Measurements from ENCODE around the gene SLC5A1. TPM values are rescaled to one million over a fixed set of nuclear protein-coding genes. Genes with fewer than 3 reads are reported as not detected.

Gene SLC5A1
- polyA plus RNA-seq, 3 donors, result not detected

- Histone ChIP-seq H3K9me3 (replicated peaks in 1 of 2; ENCODE audit: control insufficient read depth in 1 of 2, insufficient read depth in 1 of 2, low read length in 2 of 2) (no peaks in the 10 kb centered on the region), H3K9ac (ENCODE audit: insufficient read depth, low read length, poor library complexity, severe bottlenecking) (no peak overlapping the region), H2AFZ (ENCODE audit: insufficient read depth, low read depth, low read length, poor library complexity, severe bottlenecking) (no peak overlapping the region), H3K36me3 (replicated peaks in 1 of 2; ENCODE audit: control insufficient read depth in 1 of 2, insufficient read depth in 2 of 2, low read length in 2 of 2) (no peaks in the 10 kb centered on the region), H3K27ac (ENCODE audit: low read depth in 1 of 2, low read length in 2 of 2) (no peak overlapping the region), H3K4me2 (replicated peaks; ENCODE audit: extremely low read depth, low read length, poor library complexity, severe bottlenecking) (no peak overlapping the region), H3K4me3 (replicated peaks in 1 of 3; ENCODE audit: low read depth in 2 of 3, low read length in 3 of 3) (no peak overlapping the region), H3K4me1 (ENCODE audit: control insufficient read depth in 1 of 2, insufficient read depth in 2 of 2, low read length in 2 of 2) (no peaks in the 10 kb centered on the region), H4K20me1 (ENCODE audit: insufficient read depth, low read length) (no peaks in the 10 kb centered on the region), H3K79me2 (ENCODE audit: insufficient read depth, low read length) (no peaks in the 10 kb centered on the region), H3K27me3 (ENCODE audit: control insufficient read depth in 2 of 2, insufficient read depth in 2 of 2, low read length in 2 of 2) (peaks cover 2% of the 10 kb centered on the region in 2 donors)
- Mint-ChIP-seq H3K27me3 (ENCODE audit: low read depth in 3 of 3) (peaks cover 0 to 18% (median 16%) of the 10 kb centered on the region in 3 donors), H3K36me3 (no peaks in the 10 kb centered on the region), H3K4me1 (no peaks in the 10 kb centered on the region), H3K4me3 (no peak overlapping the region), H3K9me3 (peaks cover 0 to 3% (median 0%) of the 10 kb centered on the region in 7 donors), H3K27ac (no peak overlapping the region)
- no peak for TF ChIP-seq CTCF (IDR thresholded peaks at IDR 0.05)
- WGBS (ENCODE audit: insufficient coverage), result 67% methylated on average over 2 of the region's 3 CpGs
- intact Hi-C loops (cut with micrococcal nuclease), result no loop called here
- no peak for DNase-seq
Observed at GRCh38 chr22:32058656-32059260, 15.7 kb downstream of the SLC5A1 start.

GRCh38 chr22:32059426-32059825, 16.4 kb downstream of the SLC5A1 start:
- Histone ChIP-seq H3K36me3 (replicated peaks in 1 of 2; ENCODE audit: control insufficient read depth in 1 of 2, insufficient read depth in 2 of 2, low read length in 2 of 2) (no peaks in the 10 kb centered on the region), H4K20me1 (ENCODE audit: insufficient read depth, low read length) (no peaks in the 10 kb centered on the region), H3K27me3 (ENCODE audit: control insufficient read depth in 2 of 2, insufficient read depth in 2 of 2, low read length in 2 of 2) (peaks cover 2% of the 10 kb centered on the region in 2 donors), H3K79me2 (ENCODE audit: insufficient read depth, low read length) (no peaks in the 10 kb centered on the region), H3K9ac (ENCODE audit: insufficient read depth, low read length, poor library complexity, severe bottlenecking) (no peak overlapping the region), H3K27ac (ENCODE audit: low read depth in 1 of 2, low read length in 2 of 2) (no peak overlapping the region), H2AFZ (ENCODE audit: insufficient read depth, low read depth, low read length, poor library complexity, severe bottlenecking) (no peak overlapping the region), H3K4me1 (ENCODE audit: control insufficient read depth in 1 of 2, insufficient read depth in 2 of 2, low read length in 2 of 2) (no peaks in the 10 kb centered on the region), H3K4me3 (replicated peaks in 1 of 3; ENCODE audit: low read depth in 2 of 3, low read length in 3 of 3) (no peak overlapping the region), H3K9me3 (replicated peaks in 1 of 2; ENCODE audit: control insufficient read depth in 1 of 2, insufficient read depth in 1 of 2, low read length in 2 of 2) (no peaks in the 10 kb centered on the region), H3K4me2 (replicated peaks; ENCODE audit: extremely low read depth, low read length, poor library complexity, severe bottlenecking) (no peak overlapping the region)
- H3K9me3 Mint-ChIP-seq, result peaks cover 0 to 3% (median 0%) of the 10 kb centered on the region in 7 donors
- DNase-seq, result no peak
- intact Hi-C loops (cut with micrococcal nuclease), result no loop called here
- no peaks in the 10 kb centered on the region for H3K4me1 Mint-ChIP-seq
- H3K36me3 Mint-ChIP-seq, result no peaks in the 10 kb centered on the region
- peaks cover 3 to 19% (median 18%) of the 10 kb centered on the region in 3 donors for H3K27me3 Mint-ChIP-seq (ENCODE audit: low read depth in 3 of 3)
- H3K4me3 Mint-ChIP-seq, result no peak overlapping the region
- WGBS (ENCODE audit: insufficient coverage), result 40% methylated on average over 1 of the region's 4 CpGs
- H3K27ac Mint-ChIP-seq, result no peak overlapping the region
- TF ChIP-seq CTCF (IDR thresholded peaks at IDR 0.05), result no peak

All from CD14-positive monocyte (primary cell).